Stimulated activated CD8-positive, alpha-beta memory T cell treated with anti-CD3 and anti-CD28 coated beads, Interleukin-4, amount 100 ng/mL, for 48 hours (primary cell): Measurements from ENCODE around the gene SEPHS1.
"Not testable (repeated sequence)": the region's sequence is repeated elsewhere in the genome, so short reads cannot be mapped to it uniquely, and the experiment has no call there.

Source experiments
- DNase-seq: peaks from one replicate; pipeline ENCODE4 v3.0.0-alpha.2; 2020

The SEPHS1 gene

DNA sequence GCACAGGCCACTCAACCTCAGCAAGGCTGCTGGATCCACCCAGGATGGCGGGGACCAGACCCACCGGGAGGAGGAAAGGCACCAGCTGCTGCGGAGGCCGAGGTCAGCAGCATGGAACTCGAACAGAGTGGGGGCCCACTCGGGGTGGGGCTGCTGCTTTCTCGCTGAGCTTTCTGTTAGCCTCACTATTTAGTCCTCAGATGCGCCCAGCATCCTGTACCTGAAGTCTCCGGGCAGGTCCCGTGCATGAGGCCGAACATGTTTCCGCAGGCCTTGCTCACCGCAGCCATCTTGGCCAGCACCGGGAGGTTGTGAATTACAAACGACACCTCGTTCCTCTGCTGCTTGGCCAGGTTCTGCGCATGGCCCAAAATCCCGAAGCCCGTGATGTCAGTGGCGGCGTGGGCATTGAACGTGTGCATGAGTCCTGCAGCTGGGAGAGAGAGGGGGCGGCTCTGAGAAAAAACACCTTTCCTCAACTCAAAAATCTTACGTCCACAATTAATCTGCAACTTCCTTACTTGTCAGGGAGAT, 25.4 kb downstream of the SEPHS1 start:
- DNase-seq: no peak

DNA sequence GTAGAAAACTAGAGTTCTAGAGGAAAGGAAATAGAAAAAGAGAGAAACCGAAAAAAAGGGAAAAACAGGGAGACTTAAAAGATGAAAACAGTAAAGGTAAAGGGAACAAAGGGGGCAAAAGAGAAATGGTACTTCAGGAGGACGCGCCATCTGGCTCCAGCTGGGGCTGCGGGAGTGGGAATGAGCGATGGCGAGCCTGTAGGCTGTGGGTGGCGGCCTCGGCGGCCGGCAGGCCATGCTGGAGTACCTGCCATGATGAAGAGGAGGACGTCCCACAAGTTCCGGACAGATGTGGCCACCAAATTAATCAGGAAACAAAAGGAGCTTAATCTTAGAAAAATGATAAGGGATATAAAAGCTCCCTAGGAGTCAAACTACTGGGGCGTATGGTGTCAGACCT, 26.5 kb downstream of the SEPHS1 start:
- DNase-seq: no peak

DNA sequence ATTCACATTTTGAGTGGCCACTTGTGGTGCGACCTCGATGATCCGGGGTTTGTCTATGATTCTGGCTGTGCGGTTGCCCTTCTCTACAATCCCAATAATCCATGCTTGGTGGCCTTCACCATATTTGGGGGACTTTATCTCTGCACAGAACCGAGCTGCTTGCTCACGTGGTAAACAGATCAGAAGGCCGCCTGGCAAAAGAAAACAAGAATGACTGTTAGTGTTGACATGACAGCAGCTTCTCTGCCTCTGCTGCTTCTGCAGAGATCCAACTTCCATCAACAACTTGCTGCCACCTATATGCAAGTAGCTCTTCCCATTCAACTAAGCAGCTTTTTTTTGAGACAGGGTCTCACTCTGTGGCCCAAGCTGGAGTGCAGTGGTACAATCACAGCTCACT, 28.9 kb downstream of the SEPHS1 start:
- DNase-seq: no peak

DNA sequence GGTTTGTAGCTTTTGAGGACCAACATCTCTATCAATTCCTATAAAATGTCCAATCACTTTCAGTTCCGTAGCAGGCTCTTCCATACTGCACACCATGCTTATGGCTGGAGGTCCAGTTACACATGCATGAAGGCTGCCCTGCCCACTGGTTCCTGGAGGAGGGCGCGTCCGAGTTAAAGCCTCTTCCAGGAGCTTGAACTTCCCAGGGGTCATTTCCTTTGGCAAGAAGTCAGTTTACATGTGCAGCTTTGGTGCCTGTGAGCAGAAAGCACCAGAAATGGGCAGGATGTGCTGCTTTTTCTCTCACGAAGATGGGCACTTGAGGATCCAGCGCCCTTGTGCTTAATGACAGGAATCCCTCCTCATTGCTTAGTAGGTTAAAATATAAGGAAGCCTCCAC, 30.6 kb downstream of the SEPHS1 start:
- no peak for DNase-seq

DNA sequence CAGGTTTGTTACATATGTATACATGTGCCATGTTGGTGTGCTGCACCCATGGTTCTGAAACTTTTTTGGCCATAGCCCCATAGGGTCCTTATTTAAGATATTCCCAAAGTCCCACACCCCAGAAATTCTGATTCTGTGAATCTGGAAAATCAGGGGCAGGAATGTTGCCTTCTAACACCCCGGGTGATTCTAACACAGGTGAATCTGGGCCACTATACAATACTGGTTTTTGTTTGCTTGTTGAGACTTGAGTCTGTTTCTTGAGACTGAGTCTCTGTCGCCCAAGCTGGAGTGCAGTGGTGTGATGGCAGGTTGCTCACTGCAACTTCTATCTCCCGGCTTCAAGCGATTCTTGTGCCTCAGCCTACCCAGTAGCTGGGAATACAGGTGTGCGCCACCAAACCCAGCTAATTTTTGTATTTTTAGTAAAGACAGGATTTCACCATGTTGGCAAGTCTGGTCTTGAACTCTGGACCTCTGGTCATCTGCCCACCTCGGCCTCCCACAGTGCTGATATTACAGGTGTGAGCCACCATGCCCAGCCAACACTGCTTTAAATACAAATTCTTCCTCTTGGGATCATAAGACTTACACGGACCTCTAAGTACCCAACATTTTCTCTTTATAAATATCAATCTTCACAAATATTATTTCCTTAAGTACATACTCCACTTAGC, 31.3 kb downstream of the SEPHS1 start:
- DNase-seq: no peak

DNA sequence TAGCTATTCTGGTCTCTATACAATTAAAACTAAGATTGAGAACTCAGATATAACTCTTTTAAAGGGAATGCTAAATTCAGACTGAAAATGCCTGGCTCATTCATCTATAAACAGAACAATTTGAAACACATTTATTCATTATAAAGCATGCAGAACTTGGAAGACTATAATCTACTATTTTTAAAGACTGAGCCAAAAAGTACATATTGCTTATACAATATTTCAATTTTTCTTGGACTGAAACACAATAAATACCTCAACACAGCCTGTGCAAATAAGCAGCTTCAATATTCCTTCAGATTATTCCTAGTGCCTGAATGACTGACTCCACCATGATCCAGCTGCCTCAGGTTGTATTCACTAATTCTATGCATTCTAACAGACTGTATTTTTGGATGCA, 32.7 kb downstream of the SEPHS1 start:
- no peak for DNase-seq

DNA sequence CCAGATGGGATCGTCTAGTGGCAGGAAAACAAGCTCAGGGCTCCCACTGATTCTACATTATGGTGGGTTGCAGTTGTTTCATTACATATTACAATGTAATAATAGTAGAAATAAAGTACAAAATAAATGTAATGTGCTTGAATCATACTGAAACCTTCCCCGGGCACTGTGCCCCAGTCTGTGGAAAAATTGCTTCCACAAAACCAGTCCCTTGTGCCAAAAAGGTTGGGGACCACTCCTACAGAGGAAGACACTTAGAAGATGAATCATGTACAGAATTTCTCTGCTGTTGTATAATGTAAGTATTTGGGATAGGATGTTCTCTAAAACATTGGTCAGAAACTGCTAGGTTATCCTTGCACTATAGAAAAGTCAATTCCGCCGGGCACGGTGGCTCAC, 36.9 kb downstream of the SEPHS1 start:
- DNase-seq: no peak

DNA sequence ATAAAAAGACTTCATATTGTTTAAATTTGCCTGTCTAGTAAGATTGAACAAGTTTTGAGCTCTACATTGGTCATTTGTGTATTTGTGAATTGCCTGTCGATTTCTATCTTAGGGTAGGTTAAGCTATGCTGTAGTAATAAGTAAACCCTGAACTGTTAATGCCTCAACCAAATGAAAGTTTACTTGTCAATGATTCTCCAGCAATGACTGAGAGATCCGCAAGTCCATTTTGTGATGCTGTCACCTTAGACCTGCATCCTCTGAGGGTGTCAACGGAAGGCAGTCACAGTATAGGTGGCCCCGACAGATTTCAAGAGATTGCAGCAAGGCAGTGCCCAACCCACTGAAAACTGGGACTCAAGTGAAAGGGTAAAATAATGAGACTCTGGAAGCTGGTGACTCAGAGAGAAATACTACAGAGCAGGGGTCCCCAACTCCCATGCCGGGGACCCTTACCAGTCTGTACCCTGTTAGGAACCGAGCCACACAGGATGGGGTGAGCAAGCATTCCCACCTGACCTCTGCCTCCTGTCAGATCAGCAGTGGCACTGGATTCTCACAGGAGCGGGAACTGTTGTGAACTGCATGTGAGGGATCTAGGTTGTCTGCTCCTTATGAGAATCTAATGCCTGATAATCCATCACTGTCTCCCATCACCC, 37.4 kb downstream of the SEPHS1 start:
- DNase-seq: no peak

DNA sequence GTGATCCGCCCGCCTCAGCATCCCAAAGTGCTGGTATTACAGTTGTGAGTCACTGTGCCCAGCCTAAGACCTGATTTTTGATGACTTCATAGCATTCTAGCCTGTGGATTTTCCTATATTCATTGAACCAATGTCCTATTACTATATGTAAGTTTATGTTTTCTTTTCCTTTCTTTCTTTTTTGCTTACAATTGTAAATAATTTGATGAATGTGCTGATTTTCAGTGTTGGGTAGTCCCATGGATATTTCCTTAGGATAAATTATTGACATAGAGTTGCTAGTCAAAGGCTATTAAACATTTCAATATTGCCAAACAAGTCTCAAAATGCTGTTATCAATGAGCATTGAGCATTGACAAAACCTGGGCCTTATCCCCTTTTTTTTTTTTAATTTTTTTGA, 38.3 kb downstream of the SEPHS1 start:
- no peak for DNase-seq

DNA sequence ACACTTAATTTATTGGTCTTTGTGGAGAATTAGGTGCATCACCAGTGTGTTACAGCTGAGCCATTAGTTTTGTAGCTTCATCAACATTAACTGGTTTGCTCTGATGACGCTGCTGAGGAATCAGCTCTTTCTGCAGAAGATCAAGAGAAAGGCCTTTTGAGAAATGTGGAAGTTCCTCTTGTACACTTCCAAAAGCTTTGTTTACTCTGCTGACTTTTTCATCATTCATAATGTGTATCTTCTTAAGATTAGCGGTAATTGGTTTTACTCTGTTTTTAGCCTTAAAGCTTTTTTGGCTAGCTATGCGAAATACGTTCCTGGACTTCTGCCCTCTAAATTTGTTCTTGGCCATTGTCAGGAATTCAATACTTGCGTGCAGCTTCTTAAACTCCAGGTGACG, 40.0 kb downstream of the SEPHS1 start:
- DNase-seq: no peak

DNA sequence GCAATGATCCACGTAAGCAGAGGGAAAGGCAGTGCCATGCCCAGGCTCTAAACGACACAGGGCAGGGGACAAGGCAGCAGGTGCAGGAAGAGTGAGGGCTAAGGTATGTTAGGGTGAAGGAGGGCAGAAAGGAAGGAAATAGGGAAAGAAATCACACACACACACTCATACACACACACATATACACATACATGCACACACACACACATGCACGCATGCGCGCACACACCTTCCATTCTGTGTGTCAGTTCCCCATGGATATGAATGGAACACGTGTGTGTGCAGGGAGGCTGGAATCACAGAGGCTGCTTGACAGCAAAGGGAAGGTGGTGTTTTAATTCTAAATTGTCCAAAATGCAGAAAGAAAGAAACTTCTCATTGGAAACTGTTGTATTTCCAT, 42.0 kb downstream of the SEPHS1 start:
- DNase-seq: no peak

DNA sequence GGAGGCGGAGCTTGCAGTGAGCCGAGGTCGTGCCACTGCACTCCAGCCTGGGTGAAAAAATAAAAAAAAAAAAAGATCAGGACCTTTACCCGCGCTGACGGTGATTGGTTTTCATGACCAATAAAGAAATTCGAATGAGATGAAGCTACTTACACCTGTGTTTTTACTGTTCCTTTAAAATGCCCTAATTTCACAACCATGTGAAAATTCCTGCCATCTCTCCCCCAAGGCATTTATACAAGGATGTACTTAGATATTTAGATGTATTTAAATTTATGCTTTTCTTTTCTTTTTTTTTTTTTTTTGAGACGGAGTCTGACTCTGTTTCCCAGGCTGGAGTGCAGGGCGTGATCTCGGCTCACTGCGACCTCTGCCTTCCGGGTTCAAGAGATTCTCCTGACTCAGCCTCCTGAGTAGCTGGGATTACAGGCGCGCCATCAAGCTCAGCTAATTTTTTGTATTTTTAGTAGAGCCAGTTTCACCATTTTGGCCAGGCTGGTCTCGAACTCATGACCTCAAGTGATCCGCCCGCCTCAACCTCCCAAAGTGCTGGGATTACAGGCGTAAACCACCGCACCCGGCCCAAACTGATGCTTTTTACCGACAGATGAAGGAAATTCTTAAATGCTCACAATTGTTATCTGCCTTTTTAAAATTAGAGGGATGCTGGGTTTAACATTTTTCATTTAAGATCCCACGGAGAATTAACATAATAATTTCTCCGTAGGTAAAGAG, 45.1 kb downstream of the SEPHS1 start:
- DNase-seq: no peak

DNA sequence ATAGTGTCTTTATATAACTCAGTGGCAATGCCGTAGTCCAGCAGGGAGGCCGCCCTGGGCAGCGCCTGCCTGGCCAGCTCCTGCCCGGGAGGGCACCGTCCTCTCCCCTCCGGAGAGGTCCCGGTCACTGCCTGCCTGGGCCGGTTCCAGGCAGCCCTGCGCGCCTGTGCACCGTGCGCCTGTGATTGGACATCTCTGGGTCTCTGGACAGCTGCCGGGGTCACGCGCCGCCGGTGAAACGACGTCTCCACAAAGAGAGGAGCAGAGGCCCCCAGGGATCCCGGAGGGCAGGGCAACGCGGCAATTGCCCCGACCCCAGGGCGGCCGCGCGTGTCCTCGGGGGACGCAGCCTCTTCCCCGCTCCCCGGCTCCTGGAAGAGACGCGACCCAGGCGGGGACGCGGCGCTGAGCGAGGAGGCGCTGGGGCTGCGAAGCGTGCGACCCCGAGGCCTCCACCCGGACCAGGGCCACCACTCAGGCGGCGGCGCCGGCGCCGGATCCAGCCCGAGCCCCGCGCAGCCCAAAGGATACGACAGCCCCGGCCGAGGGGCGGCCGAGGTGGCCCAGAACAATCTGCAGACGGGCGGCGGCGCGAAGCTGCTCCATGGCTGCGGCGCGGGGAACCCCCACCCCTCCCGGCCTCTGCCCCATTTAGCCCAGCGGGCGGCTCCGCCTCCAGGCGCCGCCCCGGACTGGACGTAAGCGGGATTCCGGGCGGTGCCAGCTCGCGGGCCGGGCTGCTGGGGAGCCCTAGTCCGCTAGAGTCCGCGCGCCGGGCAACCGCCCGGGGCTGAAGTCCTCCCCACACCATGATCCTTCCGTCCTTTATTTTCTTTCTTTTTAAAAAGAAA, 48.4 kb downstream of the SEPHS1 start, which contains the start of gene PHYH:
Gene PHYH (minus strand): TSS at position 628 of the 851 bp plus-strand sequence. CDS start 22 bp downstream, at position 606.
- peak; percentile 85 for DNase-seq

DNA sequence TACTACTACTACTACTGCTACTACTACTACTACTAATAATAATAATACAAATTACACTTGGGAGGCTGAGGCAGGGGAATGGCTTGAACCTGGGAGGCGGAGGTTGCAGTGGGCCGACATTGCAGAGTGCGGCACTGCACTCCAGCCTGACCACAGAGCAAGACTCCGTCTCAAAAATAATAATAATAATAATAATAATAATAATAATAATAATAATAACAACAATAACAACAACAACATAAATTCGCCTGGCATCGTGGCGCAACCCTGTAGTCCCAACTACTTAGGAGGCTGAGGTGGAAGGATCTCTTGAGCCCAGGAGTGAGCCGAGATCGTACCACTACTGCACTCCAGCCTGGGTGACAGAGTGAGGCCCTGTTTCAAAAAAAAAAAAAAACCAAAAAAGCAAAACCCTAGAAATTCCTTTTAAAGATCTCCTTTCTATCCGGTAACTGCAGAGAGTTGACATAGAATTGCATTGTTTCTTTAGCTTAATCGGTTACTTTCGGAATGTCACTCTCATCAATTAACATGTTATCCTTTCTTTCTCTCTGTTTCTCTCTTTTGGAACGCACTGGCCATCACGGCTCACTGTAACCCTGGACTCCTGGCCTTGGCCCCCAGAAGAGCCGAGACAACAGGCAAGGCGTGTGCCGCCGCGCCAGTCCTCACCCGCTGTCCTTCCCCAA, 49.2 kb downstream of the SEPHS1 start:
- DNase-seq: no peak

DNA sequence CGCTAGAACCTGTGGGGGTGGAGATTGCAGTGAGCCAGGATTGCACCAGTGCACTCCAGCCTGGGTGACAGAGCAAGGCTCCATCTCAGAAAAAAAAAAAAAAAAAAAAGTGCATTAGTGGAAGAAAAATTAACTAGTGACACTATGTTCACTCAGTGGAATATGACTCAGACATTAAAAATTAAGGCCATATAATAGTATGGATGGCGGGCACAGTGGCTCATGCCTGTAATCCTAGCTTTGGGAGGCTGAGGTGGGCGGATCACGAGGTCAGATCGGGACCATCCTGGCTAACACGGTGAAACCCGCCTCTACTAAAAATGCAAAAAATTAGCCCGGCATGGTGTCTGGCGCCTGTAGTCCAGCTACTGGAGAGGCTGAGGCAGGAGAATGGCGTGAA, 51.6 kb downstream of the SEPHS1 start:
- DNase-seq: no peak

DNA sequence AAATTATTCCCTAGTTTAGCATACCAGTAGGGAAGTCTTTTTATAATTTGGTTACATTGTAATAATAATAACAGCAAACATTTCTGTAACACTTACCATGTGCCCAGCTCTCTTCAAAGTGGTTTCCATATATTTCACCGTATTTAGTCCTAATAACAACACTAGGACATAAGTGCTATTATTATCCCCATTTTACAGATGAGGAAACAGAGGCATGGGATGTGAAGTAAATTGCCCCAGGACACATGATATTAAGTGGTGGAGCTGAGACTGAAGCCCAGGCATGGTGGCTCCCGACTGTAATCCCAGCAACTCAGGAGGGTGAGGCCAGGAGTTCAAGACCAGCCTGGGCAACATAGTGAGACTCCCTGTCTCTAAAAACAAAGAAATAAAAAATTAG, 53.3 kb downstream of the SEPHS1 start:
- no peak for DNase-seq

DNA sequence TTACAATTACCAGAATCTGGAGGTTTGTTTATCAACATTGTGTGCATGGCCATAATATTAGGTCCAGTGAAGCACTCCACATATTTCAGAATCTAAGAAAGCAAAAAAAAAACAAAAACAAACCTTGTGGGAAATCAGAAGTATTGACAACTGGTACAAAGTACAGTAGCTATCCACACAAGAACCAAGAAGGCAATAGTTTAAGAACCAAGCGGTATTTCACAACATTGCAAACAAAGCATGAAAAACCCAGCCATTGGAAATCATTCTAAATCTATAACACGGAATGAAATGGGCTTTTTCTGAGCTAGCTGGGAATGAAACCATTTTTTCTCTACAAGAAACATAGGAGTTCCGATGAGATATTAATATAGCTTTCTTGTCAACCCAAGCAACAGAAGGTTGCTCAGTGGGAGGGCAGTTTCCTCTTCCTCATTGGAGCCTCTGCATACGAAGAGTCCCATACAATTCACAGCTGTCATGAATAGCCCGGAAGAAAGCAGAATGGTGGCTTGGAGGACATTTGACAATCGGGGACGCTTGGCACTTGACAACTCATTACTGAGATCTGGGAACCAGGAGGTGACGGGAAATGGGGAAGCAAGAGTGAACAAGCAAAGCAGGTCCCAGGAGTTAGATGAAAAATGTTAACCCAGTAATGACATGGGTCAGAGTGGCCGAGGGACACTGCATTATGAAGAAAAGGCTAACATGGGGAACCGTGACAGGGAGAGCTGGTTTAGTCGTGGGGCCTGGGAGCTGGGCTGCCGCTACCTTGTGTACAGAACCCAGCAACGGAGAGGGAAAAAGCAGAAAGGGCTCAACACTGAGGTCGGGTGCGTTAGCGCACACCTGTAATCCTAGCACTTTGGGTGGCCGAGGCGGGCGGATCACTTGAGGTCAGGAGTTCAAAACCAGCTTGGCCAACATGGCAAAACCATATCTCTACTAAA, 56.0 kb downstream of the SEPHS1 start:
- no peak for DNase-seq

DNA sequence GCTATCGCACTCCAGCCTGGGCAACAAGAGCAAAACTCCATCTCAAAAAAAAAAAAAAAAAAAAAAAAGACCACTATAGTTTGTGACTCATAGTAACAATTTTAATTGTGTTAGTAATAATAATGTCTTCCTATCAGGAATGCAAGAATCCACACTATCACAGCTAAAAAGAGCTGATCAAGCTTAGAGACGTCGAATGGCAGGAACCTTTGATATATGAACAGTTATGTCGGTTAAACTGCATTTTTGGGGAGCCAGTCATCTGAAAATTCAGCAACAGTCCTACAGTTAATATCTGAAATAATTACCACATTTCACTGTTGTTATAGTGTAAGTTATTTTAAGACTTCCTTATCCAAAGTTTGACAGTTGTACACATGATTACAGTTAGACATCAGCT, 57.0 kb downstream of the SEPHS1 start:
- DNase-seq: no peak

DNA sequence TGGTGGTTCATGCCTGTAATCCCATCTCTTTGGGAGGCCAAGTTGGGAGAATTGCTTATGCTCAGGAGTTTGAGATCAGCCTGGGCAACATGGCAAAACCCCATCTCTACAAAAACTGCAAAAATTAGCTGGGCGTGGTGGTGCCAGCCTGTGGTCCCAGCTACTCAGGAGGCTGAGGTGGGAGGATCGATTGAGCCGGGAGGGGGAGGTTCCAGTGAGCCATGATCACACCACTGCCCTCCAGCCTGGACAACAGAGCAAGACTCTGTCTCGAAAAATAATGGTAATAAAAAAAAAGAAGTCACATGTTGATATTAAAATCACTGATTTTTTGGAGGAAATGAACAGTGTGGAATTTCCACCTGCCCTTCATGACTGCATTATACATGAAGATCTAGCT, 64.0 kb downstream of the SEPHS1 start:
- no peak for DNase-seq

DNA sequence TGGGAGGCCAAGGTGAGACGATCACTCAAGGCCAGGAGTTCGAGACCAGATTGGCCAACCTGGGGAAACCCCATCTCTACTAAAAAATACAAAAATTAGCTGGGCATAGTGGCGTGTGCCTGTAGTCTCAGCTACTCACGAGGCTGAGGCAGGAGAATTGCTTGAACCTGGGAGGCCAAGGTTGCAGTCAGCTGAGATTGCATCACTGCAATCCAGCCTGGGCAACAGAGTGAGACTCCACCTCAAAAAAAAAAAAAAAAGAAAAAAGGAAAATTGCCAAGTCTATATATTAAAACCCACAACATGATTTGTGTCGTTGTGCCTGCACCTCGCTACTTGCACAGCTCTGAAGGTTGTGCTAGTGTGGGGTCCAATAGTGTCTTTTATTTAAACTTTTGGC, 65.7 kb downstream of the SEPHS1 start:
- not testable (repeated sequence) for DNase-seq

DNA sequence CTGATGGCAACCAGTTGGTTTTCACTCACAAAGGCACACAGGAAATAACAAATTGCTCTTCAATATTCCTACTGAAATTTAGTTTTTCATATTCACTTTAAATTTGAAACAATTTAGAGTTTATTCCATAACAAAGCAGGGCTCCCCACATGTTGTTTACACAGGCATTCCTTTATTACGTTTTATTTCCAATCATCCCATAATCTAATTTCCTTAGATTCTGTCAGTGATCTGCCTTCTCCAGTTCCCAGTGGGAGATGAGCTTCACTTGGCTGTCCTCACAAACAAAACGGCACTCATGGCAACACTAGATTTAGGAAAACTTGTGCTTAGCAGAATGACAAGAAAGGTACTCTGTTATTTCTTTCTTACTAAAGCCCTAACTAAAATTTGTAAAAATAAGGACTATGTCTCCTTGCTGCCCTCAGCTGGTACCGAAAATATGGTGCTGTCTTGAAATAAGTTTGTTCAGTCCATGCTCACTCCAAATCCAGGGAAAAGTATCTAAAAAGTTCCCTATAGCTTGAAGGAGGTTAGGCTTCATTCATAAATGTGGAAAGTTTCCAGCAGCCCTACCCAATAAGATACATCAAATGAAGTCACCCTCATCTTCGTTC, 71.2 kb downstream of the SEPHS1 start:
- DNase-seq: no peak
